ENCODE data around the gene KAT8. TPM values are rescaled to one million over a fixed set of nuclear protein-coding genes. Genes with fewer than 3 reads are reported as not detected.

The KAT8 gene
- total RNA-seq, 1 donor, result 31.8 TPM

DNA sequence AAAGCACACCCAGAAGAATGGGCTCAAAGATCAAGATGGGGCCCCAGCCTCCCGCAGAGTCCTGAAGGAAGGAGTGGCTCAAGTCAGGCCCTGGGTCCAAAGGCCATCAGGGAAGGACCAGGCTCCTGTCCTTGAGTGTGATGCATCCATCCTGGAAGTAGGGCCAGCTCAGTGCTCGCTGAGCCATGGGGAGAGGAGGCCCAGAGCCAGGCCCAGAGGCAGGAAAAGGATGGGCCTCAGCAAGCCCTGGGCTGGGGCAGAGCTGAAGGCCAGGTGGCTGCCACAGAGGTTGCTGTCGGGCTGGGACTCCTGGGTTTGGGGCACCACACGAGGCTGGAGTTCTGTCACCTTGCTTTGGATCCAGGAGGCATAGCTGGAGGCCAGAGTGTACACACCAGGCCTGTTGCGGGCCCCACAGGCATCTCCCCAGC lies 14.4 kb downstream of the KAT8 start:
- peaks cover 4% of the 10 kb centered on the region for H3K4me1 ChIP-seq (ENCODE audit: insufficient read depth, low read length)
- TF ChIP-seq, protein P1, sequence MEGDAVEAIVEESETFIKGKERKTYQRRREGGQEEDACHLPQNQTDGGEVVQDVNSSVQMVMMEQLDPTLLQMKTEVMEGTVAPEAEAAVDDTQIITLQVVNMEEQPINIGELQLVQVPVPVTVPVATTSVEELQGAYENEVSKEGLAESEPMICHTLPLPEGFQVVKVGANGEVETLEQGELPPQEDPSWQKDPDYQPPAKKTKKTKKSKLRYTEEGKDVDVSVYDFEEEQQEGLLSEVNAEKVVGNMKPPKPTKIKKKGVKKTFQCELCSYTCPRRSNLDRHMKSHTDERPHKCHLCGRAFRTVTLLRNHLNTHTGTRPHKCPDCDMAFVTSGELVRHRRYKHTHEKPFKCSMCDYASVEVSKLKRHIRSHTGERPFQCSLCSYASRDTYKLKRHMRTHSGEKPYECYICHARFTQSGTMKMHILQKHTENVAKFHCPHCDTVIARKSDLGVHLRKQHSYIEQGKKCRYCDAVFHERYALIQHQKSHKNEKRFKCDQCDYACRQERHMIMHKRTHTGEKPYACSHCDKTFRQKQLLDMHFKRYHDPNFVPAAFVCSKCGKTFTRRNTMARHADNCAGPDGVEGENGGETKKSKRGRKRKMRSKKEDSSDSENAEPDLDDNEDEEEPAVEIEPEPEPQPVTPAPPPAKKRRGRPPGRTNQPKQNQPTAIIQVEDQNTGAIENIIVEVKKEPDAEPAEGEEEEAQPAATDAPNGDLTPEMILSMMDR (IDR thresholded peaks at IDR 0.05; ENCODE audit: extremely low read depth, low read depth, low read length), result no peak
- H3K4me2 ChIP-seq (ENCODE audit: insufficient read depth, low read length), result no peak overlapping the region
- H3K36me3 ChIP-seq (ENCODE audit: insufficient read depth, low read length), result peaks cover 8% of the 10 kb centered on the region
- H4K20me1 ChIP-seq (ENCODE audit: insufficient read depth, low read length), result no peaks in the 10 kb centered on the region
- H3K27ac ChIP-seq (ENCODE audit: low read depth, low read length), result no peak overlapping the region
- H3K4me3 ChIP-seq (ENCODE audit: insufficient read depth, low read length), result no peak overlapping the region
- H3K9me3 ChIP-seq (ENCODE audit: low read depth, low read length), result no peaks in the 10 kb centered on the region
- no peaks in the 10 kb centered on the region for H3K79me2 ChIP-seq (ENCODE audit: insufficient read depth, low read length)
- no peak overlapping the region for H2AFZ ChIP-seq (ENCODE audit: low read length)
- peaks cover 4% of the 10 kb centered on the region for H3K27me3 ChIP-seq (ENCODE audit: insufficient read depth, low read length)
- peak; percentile 61 for DNase-seq (ENCODE audit: insufficient read length, low spot score, missing footprints)

DNA sequence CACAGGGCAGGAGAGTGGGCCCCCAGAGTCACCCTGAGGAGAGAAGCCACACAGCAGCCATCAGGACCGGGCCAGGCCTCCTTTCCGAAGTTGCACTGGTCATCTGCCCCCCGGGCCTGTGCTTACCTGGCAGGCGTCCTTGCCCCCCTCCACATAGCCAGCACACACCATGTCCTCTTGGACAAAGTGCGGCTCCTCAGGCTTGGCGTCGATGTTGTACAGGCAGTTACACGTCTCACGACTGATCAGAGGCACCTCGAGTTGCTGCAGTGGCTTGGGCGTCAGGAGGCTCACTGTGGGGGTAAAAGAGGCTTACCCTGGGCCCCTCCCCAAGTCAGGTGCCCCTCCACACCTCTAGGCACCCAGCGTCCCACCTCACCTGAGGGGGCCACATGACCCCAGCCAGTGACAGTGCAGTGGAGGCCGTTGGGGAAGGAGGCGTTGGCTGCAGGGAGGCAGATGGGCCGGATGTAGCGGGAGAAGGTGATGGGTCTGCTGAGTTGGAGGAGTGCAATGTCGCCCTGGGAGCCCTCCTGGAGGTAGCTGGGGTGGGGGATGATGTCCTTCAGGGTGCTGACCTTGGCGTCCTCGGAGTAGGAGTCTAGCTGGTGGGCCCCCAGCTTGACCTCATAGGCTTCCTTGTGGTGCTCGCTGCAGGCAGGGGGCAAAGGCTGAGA lies 15.0 kb downstream of the KAT8 start:
- H3K9me3 ChIP-seq (ENCODE audit: low read depth, low read length), result no peaks in the 10 kb centered on the region
- TF ChIP-seq, protein P1 (IDR thresholded peaks at IDR 0.05; ENCODE audit: extremely low read depth, low read depth, low read length), result no peak
- H3K4me3 ChIP-seq (ENCODE audit: insufficient read depth, low read length), result no peak overlapping the region
- H3K27ac ChIP-seq (ENCODE audit: low read depth, low read length), result no peak overlapping the region
- H3K36me3 ChIP-seq (ENCODE audit: insufficient read depth, low read length), result peaks cover 8% of the 10 kb centered on the region
- H3K4me2 ChIP-seq (ENCODE audit: insufficient read depth, low read length), result no peak overlapping the region
- peaks cover 4% of the 10 kb centered on the region for H3K27me3 ChIP-seq (ENCODE audit: insufficient read depth, low read length)
- H3K79me2 ChIP-seq (ENCODE audit: insufficient read depth, low read length), result no peaks in the 10 kb centered on the region
- peaks cover 4% of the 10 kb centered on the region for H3K4me1 ChIP-seq (ENCODE audit: insufficient read depth, low read length)
- peak; percentile 53 for DNase-seq (ENCODE audit: insufficient read length, low spot score, missing footprints)
- H4K20me1 ChIP-seq (ENCODE audit: insufficient read depth, low read length), result no peaks in the 10 kb centered on the region
- no peak overlapping the region for H2AFZ ChIP-seq (ENCODE audit: low read length)

DNA sequence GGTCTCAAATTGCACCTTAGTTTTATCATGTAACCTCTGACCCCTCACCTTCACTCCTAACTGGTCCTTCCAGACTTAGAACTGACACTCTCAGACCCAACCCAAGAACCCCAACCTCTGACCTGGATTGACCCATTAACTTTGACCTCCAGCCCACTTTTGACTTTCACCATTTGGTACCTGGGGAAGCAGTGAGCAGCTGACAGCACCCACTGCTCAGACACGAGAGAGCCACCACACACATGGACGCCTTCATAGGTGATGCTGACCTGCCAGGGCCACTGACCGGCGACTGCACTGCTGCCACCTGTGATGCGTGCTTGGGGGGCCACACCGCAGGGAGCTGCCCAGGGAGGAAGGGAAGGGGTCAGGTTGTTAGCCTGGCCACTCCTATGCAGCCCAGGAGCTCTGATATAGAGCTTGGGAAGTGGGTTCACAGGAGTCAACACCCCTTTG lies 15.6 kb downstream of the KAT8 start:
- Histone ChIP-seq H3K36me3 (ENCODE audit: insufficient read depth, low read length) (peaks cover 5% of the 10 kb centered on the region), H3K4me2 (ENCODE audit: insufficient read depth, low read length) (no peak overlapping the region), H3K27ac (ENCODE audit: low read depth, low read length) (no peak overlapping the region), H3K9me3 (ENCODE audit: low read depth, low read length) (no peaks in the 10 kb centered on the region), H2AFZ (ENCODE audit: low read length) (no peak overlapping the region), H3K4me3 (ENCODE audit: insufficient read depth, low read length) (no peak overlapping the region), H4K20me1 (ENCODE audit: insufficient read depth, low read length) (no peaks in the 10 kb centered on the region), H3K79me2 (ENCODE audit: insufficient read depth, low read length) (no peaks in the 10 kb centered on the region), H3K27me3 (ENCODE audit: insufficient read depth, low read length) (peaks cover 4% of the 10 kb centered on the region), H3K4me1 (ENCODE audit: insufficient read depth, low read length) (peaks cover 4% of the 10 kb centered on the region)
- DNase-seq (ENCODE audit: insufficient read length, low spot score, missing footprints), result peak; percentile 69
- TF ChIP-seq, protein P1 (IDR thresholded peaks at IDR 0.05; ENCODE audit: extremely low read depth, low read depth, low read length), result no peak

DNA sequence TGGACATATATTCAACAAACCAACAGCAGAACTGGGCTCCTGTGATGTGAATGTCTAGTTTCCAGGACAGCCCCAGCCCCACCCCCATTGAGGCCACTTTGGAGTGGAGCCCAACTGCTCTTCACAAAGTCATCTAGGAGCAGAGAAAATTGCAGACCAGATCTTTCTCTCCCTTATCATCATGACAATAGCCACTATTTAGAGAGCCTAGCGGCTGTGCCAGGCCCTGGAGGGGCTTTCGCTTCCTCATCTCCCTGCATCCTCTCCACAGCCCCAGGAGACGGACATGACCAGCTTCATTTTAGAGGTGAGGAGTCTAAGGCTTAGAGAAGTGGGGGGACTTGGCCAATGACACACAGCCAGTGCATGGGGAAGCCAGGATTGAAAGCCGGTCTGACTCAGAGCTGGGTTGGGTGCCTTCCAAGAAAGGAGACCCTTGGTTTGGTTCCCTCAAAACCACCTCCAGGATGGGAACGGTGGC lies 16.7 kb downstream of the KAT8 start:
- Histone ChIP-seq H2AFZ (ENCODE audit: low read length) (no peak overlapping the region), H3K9me3 (ENCODE audit: low read depth, low read length) (no peaks in the 10 kb centered on the region), H3K36me3 (ENCODE audit: insufficient read depth, low read length) (no peaks in the 10 kb centered on the region), H3K27me3 (ENCODE audit: insufficient read depth, low read length) (peaks cover 4% of the 10 kb centered on the region), H3K79me2 (ENCODE audit: insufficient read depth, low read length) (no peaks in the 10 kb centered on the region), H3K27ac (ENCODE audit: low read depth, low read length) (no peak overlapping the region), H3K4me1 (ENCODE audit: insufficient read depth, low read length) (peaks cover 10% of the 10 kb centered on the region), H3K4me2 (ENCODE audit: insufficient read depth, low read length) (no peak overlapping the region), H3K4me3 (ENCODE audit: insufficient read depth, low read length) (no peak overlapping the region), H4K20me1 (ENCODE audit: insufficient read depth, low read length) (no peaks in the 10 kb centered on the region)
- DNase-seq (ENCODE audit: insufficient read length, low spot score, missing footprints), result peak; percentile 92
- TF ChIP-seq, protein P1 (IDR thresholded peaks at IDR 0.05; ENCODE audit: extremely low read depth, low read depth, low read length), result no peak

Data from osteoblast (primary cell).